Measurements from ENCODE around the gene MUTYH.
A peak's percentile ranks its signal among the peaks of the same experiment; 100 is the strongest.
"Not testable (repeated sequence)": the region's sequence is repeated elsewhere in the genome, so short reads cannot be mapped to it uniquely, and the experiment has no call there.

Gene MUTYH

DNA sequence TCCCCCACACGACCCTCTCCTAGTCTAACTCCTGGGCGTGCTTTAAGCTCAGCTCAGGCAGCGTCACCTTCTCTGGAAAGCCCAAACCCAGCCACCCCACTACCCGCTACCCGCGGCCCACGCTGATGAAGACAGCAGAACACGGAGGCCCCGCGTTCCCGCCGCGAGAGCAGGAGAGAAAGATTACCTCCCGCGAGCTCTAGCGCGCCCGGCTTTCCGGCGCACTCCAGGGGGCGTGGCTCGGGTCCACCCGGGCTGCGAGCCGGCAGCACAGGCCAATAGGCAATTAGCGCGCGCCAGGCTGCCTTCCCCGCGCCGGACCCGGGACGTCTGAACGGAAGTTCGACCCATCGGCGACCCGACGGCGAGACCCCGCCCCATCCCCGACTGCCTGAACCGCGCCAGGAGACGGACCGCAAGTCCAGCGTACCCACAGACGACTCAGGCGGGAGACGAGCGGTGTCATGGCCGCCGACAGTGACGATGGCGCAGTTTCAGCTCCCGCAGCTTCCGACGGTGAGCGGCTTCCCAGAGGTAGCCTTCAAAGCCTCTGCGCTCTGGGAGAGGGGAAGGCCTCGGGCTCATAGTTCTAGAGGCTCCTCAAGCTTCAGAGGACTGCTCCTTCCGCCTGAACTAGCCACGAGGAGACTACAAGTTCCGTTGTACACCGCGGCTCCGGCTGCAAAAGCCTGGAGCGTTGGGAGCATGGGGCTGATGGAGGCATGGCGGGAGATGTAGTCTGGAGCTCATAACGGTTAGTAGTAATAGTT, at the start of gene MUTYH, which contains the start of gene TOE1:
Gene MUTYH, minus strand, starts transcription at position 652 of the 770 bp plus-strand sequence. CDS start 5,935 bp downstream, outside the sequence.
Gene TOE1, plus strand, starts transcription at position 382 of the 770 bp plus-strand sequence. Its CDS starts 83 bp downstream, at position 465.
- peak; percentile 94 for DNase-seq

DNA sequence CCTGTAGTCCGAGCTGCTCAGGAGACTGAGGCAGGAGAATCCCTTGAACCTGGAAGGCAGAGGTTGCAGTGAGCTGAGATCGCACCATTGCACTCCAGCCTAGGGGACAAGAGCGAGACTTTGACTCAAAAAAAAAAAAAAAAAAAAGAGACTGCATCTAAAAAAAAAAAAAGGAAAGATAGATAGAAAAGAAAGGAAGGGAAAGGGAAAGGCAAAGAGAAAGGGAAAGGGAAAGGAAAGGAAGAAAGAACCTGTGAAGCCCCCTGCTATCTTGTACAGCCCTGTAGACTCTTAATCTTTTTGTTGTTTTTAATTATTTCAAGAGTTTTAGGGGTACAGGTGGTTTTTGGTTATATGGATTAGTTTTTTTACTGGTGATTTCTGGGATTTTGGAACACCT, 46.0 kb upstream of the MUTYH start:
- no peak for DNase-seq

DNA sequence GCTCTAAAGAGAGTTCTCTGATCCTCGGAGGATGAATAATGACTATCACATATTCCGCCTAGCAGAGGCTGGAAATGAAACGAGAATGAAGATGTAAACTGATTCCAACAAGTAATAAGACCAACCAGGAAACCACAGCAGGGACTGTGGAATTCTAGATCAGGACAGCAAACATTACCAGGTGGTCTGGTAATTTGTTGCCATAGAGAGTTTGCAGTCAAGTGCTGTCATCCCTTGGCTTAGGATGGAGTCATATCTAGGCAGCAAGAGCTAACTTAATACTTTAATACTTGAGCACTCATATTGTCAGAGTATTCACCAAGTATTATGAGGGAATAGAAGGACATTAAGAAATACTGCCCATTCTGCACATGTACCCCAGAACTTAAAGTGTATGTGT, 45.1 kb upstream of the MUTYH start:
- DNase-seq = no peak

DNA sequence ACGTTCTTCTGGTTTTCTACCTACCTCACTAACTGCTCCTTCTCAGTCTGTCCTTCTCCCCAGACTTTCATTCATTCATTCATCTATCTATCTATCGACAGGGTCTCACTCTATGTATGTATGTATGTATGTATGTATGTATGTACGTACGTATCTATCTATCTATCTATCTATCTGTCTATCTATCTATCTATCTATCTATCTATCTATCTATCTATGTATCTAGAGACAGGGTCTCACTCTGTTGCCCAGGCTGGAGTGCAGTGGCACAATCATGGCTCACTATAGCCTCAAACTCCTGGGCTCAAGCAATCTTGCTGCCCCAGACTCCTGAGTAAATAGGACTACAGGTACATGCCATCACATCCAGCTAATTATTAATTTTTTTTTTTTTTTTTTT, 44.0 kb upstream of the MUTYH start:
- DNase-seq = not testable (repeated sequence)

DNA sequence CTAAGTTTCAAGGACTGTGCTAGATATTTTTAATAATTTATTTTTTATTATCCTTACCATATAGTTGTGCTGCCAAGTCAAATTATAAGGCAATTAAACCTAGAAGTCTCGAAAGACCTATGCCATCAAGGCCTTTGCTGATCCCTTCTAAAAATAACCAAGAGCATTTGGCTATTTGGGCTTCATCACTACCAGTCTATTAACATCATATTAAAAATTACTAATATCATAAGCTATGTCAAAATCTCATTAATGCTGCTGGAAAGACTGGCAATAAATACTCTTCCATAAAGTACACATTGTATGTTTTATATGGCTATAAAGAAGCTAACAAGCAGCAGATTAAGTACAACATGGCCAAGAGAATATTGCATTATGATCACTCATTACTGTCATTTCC, 43.0 kb upstream of the MUTYH start:
- no peak for DNase-seq

DNA sequence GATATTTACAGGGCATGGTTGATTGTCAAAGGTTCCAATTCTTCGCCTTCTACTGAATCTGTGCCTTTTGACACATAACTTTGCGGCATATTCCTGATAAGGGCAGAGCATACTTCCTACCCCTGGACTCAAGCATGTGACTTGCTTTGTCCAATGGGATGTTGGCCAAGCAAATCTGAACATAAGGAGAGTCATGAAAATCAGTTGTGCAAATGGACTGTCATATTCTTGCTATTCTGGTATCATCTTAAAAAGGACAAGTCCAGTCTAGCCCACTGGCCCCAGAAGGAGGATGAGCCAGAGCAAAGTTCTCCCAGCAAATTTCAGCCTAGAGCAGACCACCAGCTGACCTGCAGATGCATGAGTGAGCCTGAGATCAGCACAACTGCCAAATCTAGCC, 41.0 kb upstream of the MUTYH start:
- no peak for DNase-seq

DNA sequence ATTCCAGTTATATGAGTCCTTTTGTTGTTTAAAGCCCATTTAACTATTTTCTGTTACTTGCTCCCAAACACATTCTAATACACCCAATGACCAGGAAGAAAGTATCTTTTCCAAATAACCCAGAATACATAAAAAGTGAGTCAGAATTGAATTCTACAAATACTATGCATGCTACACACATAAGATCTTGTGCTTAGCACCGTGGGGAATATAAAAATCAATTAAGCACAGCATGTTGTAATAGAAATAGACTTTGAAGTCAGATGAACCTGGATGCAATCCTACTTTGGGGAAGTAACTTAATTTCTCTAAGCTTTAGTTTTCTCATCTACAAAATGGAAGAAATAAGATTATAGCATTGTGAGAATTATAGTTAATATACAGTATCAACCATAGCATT, 40.5 kb upstream of the MUTYH start:
- no peak for DNase-seq

DNA sequence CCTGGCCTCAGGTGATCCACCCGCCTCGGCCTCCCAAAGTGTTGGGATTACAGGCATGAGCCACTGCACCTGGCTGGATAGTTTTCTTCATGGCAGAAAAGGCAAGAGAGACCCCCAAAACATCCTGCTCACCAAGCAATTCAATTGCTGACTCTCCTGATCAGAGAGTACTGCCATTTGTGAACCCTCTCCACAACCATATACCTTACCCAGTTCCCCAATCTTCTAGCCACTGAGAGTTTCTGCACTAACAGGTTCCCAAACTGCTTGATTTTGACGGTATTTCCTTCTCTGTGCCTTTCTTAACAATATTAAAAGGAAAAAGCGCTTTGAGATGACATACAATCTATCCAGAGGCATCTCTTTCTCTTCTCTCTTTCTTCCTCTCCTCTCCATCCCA, 39.9 kb upstream of the MUTYH start:
- no peak for DNase-seq

DNA sequence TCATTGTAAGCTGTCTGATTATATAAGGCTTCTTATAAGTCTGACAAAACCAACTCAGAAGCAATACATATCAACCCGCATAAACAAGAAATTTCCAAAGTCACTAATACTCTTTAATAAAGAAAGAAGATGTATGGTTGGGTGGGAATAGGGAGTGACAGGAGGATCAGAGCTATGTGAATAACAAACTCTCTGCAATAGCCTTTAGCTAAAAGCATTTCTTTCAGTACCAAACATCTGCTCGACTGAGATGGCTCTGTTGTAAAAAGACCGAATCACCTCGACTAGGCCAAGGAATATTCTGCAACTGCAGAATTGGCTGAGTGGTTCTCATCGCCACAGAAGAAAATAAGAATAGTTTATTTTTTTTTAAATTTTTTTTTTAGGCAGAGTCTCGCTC, 39.3 kb upstream of the MUTYH start:
- no peak for DNase-seq

DNA sequence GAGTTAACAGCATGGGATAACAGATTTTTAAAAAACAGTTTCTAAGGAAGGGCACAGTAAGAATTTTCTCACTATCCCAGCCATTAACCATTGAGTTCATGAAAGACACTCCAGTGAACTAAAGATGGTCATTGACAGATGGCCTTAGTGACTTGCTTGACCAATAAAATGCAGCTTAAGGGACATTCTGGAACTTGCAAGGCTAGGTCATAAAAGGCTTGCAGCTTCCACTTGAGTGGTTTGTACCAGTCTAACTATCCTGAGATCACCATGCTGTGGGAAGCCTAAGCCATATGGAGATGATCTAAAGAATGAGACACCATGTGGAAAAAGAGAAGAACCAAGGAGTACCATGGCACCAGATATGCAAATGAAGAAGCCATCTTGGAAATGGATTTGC, 37.9 kb upstream of the MUTYH start:
- no peak for DNase-seq

DNA sequence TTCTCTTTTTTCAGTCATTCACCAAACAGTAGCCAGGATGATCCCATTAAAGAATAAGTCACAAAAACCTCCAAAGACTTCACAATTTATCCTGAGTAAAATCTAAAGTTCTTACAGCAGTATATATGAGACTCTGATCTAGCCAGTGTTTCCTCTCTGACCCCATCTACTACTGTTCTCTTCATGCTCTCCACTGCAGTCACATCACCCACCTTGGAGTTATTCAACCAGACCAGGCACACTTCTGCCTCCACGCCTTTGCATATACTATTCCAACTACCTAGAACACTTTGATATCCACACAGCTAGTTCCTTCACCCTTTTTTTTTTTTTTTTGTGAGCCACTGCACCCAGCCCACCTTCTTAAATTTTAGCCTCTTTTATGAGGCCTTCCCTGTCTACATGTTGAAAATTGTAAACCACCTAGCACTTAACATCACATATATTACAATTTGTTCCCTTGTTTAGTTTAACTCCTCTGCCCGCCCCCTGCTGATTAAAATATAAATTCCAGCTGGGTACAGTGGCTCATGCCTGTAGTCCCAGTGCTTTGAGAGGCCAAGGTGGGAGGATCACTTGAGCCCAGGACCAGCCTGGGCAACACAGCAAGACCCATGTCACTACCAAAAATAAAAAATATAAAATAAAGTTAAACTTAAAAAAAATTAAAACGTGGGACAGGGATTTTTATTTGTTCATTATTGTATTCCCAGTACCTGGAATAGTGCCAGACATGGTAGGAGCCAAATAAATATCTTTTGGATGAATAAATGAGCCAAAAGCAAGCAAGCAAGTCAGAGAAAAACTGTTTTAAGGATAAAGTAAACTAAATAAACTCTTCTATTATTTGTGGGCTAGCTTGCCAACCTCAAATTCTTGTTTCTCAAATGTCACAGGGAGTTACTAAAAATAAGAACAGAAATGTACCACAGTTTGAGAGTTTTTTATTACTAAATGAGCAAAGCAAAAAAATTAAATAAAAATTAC, 35.2 kb upstream of the MUTYH start:
- DNase-seq = no peak

DNA sequence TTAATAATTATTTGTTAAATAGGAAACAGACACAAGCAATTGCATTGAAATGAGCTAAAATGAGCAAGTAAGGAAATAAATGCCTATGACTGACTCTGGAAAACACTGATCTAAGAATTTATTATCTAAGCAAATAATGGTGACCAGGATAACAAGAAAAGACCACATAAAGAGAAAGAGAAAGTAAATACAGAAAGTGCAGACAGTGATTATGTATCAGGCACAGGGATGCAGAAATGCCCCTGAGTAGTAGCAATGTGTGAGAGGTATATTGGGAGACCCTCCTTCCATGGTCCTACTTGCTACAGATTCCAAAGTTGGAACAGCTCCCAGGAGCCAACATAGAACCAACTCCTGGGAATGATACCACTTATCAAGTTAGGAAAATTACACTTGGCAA, 33.3 kb upstream of the MUTYH start:
- DNase-seq = no peak

DNA sequence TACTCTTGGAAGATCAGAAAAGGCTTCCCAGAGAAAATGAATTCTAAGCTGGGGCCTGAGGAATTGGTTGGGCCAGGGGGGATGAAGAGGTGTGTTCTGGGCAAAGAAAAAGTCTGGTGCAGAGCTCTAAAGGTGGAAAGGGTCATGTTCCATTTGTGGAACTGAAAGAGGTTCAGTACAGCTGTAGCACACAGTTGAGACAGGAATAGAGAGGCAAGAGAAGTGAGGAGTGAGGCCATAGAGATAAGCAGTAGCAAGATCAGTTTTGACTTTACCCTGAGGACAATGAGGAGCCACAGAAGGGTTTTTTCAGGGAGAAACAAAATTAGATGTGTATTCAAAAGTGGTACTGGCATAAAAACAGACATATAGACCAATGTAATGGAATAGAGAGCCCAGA, 30.3 kb upstream of the MUTYH start:
- DNase-seq = no peak

DNA sequence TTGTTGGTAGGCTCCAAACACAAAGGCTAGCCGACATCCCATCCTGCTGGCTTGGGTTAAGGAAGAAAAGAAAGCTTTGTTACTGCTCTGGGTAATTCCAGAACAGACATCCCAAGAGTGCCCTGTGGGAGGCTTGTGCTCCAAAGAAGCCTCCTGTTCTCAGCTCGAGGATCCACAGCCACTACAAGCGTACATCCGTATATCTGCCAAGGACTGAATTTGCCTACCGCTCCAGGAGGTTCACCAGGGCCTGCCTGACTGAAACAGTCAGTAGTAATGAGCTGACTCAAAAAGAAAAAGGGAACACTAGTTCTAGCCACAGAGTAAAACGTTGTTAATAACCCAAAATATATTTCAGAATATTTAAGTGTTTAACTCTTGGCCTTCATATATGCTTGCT, 24.8 kb upstream of the MUTYH start:
- DNase-seq = no peak

DNA sequence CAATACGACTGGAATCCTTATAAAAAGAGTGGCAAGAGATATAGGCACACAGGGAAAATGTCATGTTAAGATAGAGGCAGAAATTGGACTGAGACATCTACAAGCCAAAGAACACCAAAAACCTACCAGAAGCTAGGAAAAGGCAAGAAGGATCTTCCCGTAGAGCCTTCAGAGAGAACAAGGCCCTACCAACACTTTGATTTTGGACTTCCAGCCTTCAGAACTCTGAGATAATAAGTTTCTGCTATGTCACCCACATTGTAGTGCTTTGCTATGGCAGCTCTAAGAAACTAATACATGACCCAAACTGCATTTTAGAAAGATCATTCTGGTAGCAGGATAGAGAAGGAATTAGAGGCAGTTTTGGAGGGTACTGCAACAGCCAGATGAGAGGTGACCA, 24.1 kb upstream of the MUTYH start:
- no peak for DNase-seq

DNA sequence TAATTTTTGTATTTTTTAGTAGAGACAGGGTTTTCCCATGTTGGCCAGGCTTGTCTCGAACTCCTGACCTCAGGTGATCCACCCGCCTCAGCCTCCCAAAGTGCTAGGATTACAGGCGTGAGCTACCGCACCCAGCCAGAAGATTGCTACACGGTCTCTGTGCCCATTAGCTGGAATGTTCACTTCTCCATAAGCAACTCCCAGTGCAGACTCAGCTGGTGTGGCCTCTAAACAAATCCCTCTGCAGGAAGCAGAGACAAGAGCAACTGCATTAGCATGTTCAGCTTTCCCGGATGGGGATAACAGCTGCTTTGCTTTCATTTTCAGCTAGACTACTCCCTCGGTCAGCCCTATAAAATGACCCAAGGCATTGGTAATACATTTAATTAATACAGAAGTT, 20.7 kb upstream of the MUTYH start:
- DNase-seq = not testable (repeated sequence)

DNA sequence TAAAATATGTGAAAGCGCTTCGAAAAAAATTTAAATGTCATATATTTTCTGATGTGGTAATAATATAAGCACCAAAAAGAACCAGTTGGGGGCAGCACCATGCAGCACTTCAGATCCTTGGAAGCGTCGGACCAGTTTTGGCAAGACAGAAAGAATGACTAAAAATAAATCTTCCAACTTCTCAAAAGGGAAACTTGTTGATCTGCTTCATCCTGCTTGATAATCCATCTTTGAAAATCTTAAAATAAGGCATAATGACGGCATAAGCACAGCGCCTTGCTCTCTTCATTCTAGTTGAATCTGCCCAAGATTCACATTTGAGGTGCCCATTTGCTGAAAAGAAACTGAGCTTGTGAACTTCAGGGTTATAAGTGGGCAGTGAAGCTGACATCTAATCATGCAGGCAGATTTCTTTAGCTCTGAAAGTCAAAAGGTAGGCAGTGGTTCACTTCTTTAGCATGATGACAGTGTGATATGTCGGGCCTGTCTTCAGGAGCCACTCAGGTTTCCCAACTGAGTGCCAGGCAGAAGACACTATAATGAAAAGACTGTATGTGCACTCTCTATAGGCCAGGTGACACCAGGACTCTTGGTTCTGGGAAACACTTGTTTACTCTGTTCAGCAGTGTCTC, 19.8 kb upstream of the MUTYH start:
- peak; percentile 50 for DNase-seq

DNA sequence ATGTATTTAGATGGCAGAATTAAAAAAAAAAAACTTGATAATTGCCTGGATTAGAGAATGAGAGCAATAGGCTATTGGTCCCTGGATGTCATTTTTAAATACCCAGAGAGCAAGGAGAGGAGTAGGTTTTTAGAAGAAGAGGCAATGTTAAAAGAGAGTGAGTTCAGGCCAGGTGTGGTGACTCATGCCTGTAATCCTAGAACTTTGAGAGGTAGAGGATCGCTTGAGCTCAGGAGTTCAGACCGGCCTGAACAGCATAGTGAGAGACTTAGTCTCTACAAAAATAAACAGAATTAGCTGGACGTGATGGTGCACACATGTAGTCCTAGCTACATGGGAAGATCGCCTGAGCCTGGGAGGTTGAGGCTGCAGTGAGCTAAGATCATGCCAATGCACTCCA, 15.9 kb upstream of the MUTYH start:
- no peak for DNase-seq

DNA sequence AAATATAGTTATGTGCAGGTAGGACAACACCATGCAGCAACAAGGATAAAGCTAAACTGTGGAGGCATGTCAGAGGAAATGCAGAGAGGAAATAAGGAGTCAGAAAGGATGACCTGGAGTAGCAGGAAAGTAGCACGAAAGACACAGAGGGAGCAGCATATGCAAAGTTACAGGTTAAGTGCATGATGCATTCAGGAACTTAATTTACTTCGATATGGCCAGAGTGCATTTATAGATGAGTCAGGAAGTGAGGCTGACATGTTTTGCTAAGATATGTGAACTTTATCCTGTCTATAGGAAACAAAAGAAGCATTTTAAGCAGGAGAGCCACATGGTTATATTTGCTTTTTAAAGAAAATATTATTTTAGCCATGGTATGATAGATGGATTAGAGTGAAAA, 15.4 kb upstream of the MUTYH start:
- DNase-seq = no peak

DNA sequence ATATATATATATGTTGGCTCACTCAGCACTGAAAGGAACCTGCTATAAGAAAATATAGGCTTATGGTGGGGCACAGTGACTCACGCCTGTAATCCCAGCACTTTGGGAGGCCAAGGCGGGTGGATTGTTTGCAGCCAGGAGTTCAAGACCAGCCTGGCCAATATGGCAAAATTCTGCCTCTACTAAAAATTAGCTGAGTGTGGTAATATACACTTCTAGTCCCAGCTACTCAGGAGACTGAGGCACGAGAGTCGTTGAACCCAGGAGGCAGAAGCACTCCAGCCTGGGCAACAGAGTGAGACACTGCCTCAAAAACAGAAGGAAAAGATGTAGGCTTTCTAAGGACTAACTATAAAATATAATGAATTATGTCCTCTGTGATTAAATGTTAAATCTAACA, 14.6 kb upstream of the MUTYH start:
- DNase-seq = no peak

DNA sequence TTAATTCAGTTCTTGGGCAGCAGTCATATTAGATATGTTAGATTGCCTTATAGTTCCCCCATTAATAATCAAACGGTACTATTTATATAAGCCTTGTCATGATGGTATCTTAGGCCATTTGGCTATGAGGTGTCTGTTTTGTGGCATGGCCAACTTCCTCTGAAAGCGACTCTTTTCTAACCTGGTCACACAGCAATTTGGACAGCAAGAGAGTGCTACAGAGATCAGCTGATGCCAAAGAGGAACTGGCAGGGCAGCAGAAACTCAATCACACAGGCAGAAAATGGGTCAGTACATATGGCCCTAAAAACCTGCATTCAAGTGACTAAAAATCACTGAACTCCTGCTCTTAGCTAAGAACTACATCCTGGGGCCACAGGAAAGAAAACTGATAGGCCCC, 13.4 kb upstream of the MUTYH start:
- no peak for DNase-seq

DNA sequence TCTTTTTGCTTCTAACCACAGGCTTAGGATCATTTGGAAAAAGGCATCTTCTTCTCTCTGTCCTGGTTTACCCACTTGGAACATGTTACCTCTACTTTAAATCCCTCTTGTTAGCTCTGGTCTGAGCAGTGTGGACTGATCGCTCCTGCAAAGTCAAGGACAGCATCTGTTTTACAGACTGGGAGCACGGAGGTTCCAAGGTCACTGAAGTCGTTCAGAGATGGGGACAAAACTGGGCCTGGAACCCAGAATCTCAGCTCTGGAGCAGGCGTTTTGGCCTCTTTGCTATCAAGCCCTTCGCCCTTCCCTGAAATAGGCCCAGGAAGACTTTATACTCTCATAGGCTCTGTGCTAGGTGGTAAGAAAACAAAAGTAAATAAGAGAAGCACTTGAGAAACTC, 11.3 kb upstream of the MUTYH start:
- no peak for DNase-seq

DNA sequence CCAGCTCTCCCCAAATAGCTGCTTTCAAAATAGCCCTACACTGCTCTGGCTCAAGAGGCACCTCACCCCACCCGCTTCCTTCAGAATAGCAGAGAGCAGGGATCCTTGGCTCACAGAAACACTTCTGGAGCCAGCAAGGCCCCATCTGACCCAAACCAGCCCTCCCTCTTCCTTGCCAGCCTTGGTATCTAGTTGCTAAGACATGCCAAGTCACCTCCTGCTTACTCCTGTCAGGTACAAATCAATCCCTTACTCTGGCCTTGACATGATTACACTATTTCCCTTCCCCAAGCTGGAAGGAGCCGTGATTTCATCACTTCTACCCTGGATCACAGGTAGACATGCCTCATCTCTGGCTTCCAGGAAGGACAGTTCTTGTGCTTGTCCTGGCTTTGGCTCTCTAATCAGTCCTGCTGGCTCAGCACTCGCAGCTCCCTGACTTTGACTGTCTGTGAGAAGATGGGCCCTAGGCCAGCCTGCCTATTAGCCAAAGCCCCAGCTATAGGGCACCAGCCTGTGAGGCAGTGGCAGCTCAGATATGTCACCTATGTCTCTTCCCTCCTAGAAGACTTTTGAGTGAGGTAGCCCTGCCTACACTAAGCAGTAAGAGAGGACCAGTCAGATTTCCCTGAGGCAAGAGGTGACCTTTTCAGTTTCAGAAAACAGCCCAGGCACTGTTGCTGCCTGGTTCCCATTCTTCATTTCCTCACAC, 8.9 kb upstream of the MUTYH start:
- no peak for DNase-seq

Measured in activated naive CD4-positive, alpha-beta T cell treated with Interleukin-2 at 50 U/mL for 16 hours (primary cell).